Upper lobe of left lung (tissue), 4 donors: ENCODE results near the gene FLT3LG.

Source experiments
- CTCF ChIP-seq, 6 experiments: fragments of 450-650 bp in 4 of 6; fragments of 200-600 bp in 2 of 6; sonication (generic) in 2 of 6; IDR thresholded peaks; one replicate each; pipeline ENCODE4 v1.5.1; 2016 to 2019; ENCODE audit warnings: antibody characterized with exemption in 6 of 6
- EP300 ChIP-seq, 4 donors: sonication (generic); formaldehyde crosslinking; IDR thresholded peaks; one replicate each; pipeline ENCODE4 v1.5.1; 2017; ENCODE audit warnings: antibody characterized with exemption in 4 of 4, control low read depth in 2 of 4
- POLR2A ChIP-seq, 4 donors: fragments of 450-650 bp; IDR thresholded peaks; one replicate each; pipeline ENCODE4 v1.5.1; 2016 to 2017; ENCODE audit warnings: antibody characterized with exemption in 4 of 4, mild to moderate bottlenecking in 2 of 4
- POLR2AphosphoS5 ChIP-seq, 2 donors: sonication (generic); formaldehyde crosslinking; IDR thresholded peaks; one replicate each; pipeline ENCODE4 v1.5.1; 2017; ENCODE audit warnings: antibody characterized with exemption in 2 of 2

- TF ChIP-seq CTCF (IDR thresholded peaks at IDR 0.05) (no peak), POLR2A (IDR thresholded peaks at IDR 0.05) (no peak), EP300 (IDR thresholded peaks at IDR 0.05) (no peak), POLR2AphosphoS5 (IDR thresholded peaks at IDR 0.05) (no peak)
Observed at GRCh38 chr19:49458567-49458903, 15.5 kb upstream of the FLT3LG start.
